NCI-H2029 treated with DMSO at 0.1 percent for 48 hours (cell line): ENCODE measurements around the gene OR5AS1.
"Not testable (repeated sequence)": the region's sequence is repeated elsewhere in the genome, so short reads cannot be mapped to it uniquely, and the experiment has no call there.

Experiments used
- DNase-seq: peaks from one replicate; lab custom pipeline; 2025; lab: John Stamatoyannopoulos, UW

The OR5AS1 gene

DNA sequence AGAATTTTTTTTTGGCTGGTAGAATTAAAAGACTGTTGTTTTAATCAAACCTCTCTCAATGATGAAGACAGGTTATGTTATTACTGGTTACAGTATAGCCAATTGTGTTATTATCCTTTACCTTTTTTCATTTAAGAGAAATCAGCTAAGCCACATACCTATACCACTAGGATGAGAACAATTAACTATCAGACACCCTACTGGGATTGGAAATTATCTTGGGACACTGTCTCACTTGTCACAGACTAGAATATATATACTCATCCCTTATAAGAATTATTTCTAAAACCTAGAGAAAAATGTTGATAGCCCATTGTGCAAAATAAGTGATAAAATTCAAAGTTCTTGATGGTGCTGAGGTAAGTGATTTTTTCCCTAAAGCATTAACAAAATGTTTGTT lies at the start of gene OR5AS1:
TSS of gene OR5AS1 (plus strand) at position 301 of the 400 bp plus-strand sequence. CDS start 2,765 bp downstream, outside the sequence.
- no peak for DNase-seq

DNA sequence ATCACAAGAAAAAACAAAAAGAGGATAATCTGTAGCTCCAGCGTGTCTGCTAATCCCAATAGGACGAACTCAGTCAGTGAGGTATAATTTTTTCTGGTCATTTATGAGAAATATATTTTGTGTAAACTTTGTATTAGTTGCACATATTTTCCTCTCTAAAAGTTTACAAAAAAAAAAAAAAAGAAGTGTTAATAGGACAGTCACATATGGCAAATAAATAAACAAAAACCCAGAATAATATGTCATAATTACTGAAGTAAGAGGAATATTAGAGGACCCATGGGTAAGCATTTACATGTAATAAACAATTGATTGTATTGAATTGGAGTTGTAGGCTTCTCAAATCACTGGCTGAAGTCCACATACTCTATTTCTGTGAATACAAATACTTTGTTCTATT lies 32.9 kb upstream of the OR5AS1 start, which contains the start of gene OR5F1:
TSS of gene OR5F1 (minus strand) at position 101 of the 400 bp plus-strand sequence. CDS start at position 101, 0 bp downstream.
- no peak for DNase-seq

DNA sequence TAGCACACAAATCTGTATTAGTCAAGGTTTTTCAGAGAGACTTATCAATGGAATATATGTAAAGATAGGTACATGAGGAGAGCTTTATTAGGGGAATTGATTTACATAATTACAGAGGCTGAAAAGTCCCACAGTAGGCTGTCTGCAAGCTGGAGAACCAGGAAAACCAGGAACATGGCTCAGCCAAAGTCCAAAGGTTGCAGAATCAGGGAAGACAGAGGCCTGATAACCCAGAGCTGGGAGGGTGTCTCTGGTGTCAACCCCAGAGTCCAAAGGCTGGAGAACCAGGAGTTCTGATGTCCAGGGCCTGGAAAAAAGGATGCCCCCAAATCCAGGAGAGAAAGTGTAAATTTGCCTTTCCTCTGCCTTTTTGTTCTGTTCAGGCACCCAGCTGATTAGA lies 16.7 kb upstream of the OR5AS1 start:
- no peak for DNase-seq

DNA sequence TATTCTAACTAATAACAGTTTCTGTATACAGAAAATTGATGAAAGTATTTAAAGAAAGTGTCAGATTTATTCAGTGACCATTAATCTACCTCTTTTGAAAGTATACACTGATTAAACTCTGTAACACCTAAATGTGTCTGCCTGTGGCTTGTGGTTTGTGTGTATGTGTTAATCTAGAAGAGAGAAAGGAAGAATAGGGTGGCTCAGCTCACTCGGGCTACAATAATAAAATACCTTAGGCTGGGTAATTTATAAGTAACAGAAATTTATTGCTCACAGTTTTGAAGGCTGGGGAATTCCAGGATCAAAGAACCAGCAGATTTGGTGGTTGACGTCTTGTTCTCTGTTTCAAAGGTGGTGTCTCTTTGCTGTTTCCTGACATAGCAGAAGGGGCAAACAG lies 13.6 kb upstream of the OR5AS1 start:
- DNase-seq: no peak

DNA sequence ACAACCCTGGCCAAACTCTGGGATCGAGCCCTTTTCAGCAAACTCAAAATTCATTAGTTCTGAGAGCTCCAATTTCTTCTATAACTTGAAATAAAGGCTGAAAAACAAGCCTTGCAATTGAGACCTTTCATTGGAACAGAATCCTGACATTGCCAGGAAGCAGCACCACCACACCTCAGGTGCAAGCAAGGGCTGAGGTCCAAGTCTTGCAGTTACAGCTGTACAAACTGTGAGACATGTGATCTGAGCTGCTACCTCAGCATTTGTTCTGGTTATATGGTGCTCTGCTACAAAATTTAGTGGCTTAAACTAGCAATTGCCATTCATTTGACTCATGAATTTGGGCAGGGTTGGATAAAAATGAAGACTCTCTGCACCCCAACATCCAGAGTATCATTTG lies 18.1 kb downstream of the OR5AS1 start:
- DNase-seq: no peak

DNA sequence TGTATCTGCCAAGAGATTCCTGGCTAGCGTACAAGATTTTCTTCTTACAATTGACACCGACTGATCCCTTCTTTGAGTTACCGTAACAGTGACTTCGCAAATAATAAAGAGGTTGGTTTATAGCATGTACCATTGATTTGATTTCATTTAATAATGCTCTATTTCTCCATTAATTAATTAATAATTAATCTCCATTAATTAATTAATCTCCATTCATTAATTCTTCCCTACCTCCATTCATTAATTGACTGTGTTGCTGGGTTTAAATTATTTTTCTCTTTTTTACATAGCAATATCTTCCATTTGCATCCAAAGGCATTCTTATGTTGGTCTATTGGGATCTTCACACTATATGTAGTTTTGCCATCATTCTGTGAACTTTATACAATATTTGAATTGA lies 21.0 kb downstream of the OR5AS1 start:
- no peak for DNase-seq

DNA sequence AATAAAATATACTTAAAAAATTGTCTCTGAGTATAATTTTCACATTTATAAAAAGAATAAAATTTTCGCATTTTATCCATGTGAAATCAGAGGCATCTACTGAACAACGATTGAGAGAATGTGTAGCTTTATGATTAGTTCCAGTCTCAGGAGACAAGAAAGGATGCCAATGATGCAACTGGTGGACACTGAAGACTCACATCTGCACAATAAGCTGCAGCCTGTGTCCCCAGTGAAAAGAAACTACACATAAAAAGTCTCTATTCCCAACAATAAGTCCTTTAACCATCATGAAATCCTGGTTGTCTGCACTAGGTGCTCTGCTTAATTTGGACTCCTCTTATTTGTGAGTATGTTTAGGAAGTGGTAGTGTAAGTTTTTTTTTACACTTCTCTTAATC lies 22.0 kb downstream of the OR5AS1 start:
- DNase-seq: no peak

DNA sequence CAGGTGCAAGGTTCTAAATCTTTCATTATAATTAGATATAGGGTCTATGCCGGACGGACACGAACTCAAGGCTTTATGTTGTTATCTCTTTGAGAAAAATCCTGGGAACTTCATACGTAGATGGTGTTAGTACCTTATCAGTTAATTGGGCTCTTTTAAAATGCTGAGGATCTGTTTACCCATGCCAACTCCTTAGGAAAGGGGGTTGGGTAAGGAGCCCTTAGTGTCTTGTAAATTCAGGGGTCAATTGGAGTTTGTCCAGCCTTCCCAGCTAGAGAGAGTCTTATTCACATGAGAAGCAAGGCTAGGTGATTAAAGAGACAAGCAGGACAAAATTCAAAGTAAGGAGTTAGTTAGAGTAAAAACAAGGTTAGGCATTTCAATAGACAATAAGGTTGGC lies 28.9 kb downstream of the OR5AS1 start:
- DNase-seq: not testable (repeated sequence)

DNA sequence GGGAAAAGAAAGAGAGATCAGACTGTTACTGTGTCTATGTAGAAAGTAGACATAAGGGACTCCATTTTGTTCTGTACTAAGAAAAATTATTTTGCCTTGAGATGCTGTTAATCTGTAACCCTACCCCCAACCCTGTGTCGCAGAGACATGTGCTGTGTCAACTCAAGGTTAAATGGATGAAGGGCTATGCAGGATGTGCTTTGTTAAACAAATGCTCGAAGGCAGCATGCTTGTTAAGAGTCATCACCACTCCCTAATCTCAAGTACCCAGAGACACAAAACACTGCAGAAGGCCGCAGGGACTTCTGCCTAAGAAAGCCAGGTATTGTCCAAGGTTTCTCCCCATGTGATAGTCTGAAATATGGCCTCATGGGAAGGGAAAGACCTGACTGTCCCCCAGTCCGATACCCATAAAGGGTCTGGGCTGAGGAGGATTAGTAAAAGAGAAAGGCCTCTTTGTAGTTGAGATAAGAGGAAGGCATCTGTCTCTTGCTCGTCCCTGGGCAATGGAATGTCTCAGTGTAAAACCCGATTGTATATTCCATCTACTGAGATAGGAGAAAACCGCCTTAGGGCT lies 30.3 kb downstream of the OR5AS1 start:
- DNase-seq: not testable (repeated sequence)

DNA sequence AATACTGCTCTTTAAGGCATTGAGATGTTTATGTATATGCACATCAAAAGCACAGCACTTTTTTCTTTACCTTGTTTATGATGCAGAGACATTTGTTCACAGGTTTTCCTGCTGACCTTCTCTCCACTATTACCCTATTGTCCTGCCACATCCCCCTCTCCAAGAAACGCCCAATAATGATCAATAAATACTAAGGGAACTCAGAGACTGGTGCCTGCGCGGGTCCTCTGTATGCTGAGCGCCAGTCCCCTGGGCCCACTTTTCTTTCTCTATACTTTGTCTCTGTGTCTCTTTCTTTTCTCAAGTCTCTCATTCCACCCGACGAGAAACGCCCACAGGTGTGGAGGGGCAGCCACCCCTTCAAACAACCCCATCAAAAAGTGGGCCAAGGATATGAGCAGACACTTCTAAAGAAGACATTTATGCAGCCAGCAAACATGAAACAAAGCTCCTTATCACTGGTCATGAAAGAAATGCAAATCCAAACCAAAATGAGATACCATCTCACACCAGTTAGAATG lies 30.9 kb downstream of the OR5AS1 start:
- DNase-seq: not testable (repeated sequence)

DNA sequence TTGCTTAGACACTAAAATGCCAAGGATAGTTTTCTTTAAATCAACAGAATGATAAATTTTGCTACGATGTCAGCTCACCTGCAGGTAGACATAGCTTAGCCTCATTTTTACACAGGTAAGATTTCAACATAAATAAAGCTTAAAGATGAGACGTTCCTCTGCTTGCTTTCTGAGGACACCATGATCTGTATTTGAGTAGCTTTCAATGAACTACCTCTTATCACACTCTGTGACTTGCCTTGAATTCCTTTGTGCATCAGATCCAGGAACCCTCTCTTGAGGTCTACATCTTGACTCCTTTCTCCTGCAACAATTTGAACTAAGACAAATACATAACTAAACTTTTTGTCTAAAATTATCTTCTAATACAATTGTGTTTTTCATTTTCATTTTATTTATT lies 39.5 kb downstream of the OR5AS1 start:
- DNase-seq: no peak
